HepG2 (cell line): Measurements from ENCODE around the gene ZNF764. TPM values are rescaled to one million over a fixed set of nuclear protein-coding genes. Genes with fewer than 3 reads are reported as not detected.

Experiments used
- ASH2L ChIP-seq: fragments of 300-600, 200-600 bp; sonication (generic); IDR thresholded peaks from 2 replicates; pipeline ENCODE4 v1.7.0; 2017; ENCODE audit warnings: low read depth, mild to moderate bottlenecking, moderate library complexity, mixed read lengths, low read length; ENCODE audit not compliant: insufficient read length
- ELF4 ChIP-seq: sonication (generic); formaldehyde crosslinking; IDR thresholded peaks from 2 replicates; pipeline ENCODE4 v1.5.0; 2020; ENCODE audit warnings: missing genetic modification reagents, mild to moderate bottlenecking, moderate library complexity, borderline replicate concordance
- ESRRA ChIP-seq: sonication (generic); formaldehyde crosslinking; IDR thresholded peaks from 2 replicates; pipeline ENCODE4 v1.5.1; 2020; ENCODE audit warnings: mild to moderate bottlenecking, low read depth, missing genetic modification reagents
- ETV6 ChIP-seq: sonication (generic); formaldehyde crosslinking; conservative IDR thresholded peaks from 2 replicates; pipeline ENCODE4 v1.4.0; 2020; ENCODE audit warnings: missing genetic modification reagents
- ISX ChIP-seq: sonication (generic); formaldehyde crosslinking; conservative IDR thresholded peaks from 2 replicates; pipeline ENCODE4 v1.5.0; 2020; ENCODE audit warnings: missing genetic modification reagents
- KDM3A ChIP-seq: IDR thresholded peaks from 2 replicates; pipeline ENCODE4 v1.6.1; 2018; ENCODE audit warnings: low read depth, missing compliant biosample characterization
- KDM5A ChIP-seq: fragments of 200-600 bp; sonication (generic); IDR thresholded peaks from 2 replicates; pipeline ENCODE4 v1.7.0; 2018; ENCODE audit warnings: antibody characterized with exemption, mild to moderate bottlenecking, low read length, borderline replicate concordance
- KLF16 ChIP-seq, 2 experiments: sonication (generic) in 1 of 2; formaldehyde crosslinking in 1 of 2; IDR thresholded peaks; 2 replicates each; pipeline versions ENCODE4 v1.6.1 to v1.8.0; 2016 to 2023; ENCODE audit warnings: missing genetic modification reagents in 2 of 2, missing compliant biosample characterization in 1 of 2
- MBD4 ChIP-seq: IDR thresholded peaks from 2 replicates; pipeline ENCODE4 v1.6.1; 2012; ENCODE audit warnings: low read length, inconsistent platforms, borderline replicate concordance
- PCBP1 ChIP-seq: fragments of 200-400 bp; formaldehyde crosslinking; IDR thresholded peaks from 2 replicates; pipeline ENCODE4 v1.6.1; 2017; ENCODE audit warnings: mild to moderate bottlenecking, low read depth, low read length, borderline replicate concordance
- SAP130 ChIP-seq: IDR thresholded peaks from 2 replicates; pipeline ENCODE4 v1.6.1; 2016; ENCODE audit warnings: low read depth
- SIX1 ChIP-seq: sonication (generic); formaldehyde crosslinking; IDR thresholded peaks from 2 replicates; pipeline ENCODE4 v1.4.0; 2020; ENCODE audit warnings: missing genetic modification reagents, borderline replicate concordance
- TAF1 ChIP-seq: sonication (generic); formaldehyde crosslinking; IDR thresholded peaks from 2 replicates; pipeline ENCODE4 v1.4.0; 2020; ENCODE audit warnings: missing genetic modification reagents
- ZNF124 ChIP-seq: sonication (generic); formaldehyde crosslinking; IDR thresholded peaks from 2 replicates; pipeline ENCODE4 v1.4.0; 2020; ENCODE audit warnings: missing genetic modification reagents
- ZNF337 ChIP-seq: sonication (generic); formaldehyde crosslinking; IDR thresholded peaks from 2 replicates; pipeline ENCODE4 v1.5.1; 2020; ENCODE audit warnings: missing genetic modification reagents, low read depth, mild to moderate bottlenecking, borderline replicate concordance
- ZNF607 ChIP-seq: sonication (generic); formaldehyde crosslinking; IDR thresholded peaks from 2 replicates; pipeline ENCODE4 v1.5.1; 2020; ENCODE audit warnings: missing genetic modification reagents, mild to moderate bottlenecking, borderline replicate concordance
- polyA plus RNA-seq, 8 experiments: library from polyadenylated mRNA; depleted of rRNA in 3 of 8; stranded (reverse) in 7 of 8; unstranded in 1 of 8; fragments of >200 nt; fragmentation: Illumina TruSeq in 4 of 8; extraction: Trizol in 4 of 8; gene quantifications; 2 replicates each; pipeline versions ENCODE4 v1.2.1 to v1.2.3, GENCODE V29; 2011 to 2016; ENCODE audit warnings: low read depth in 4 of 8, missing spikeins in 1 of 8, mixed read lengths in 1 of 8; ENCODE audit not compliant: insufficient read depth in 1 of 8
- total RNA-seq, 5 experiments: library from RNA; depleted of rRNA; stranded (reverse); fragments of >200 nt; fragmentation: Illumina TruSeq; extraction: Trizol; gene quantifications; 2 replicates each; pipeline ENCODE4 v1.2.3, GENCODE V29; 2016; ENCODE audit warnings: low read depth in 1 of 5
- TF ChIP-seq, protein P1 (sequence below): sonication (generic); formaldehyde crosslinking; IDR thresholded peaks from 2 replicates; pipeline ENCODE4 v1.9.0; 2021; ENCODE audit warnings: missing genetic modification reagents, borderline replicate concordance
- TF ChIP-seq, protein P2 (sequence below): IDR thresholded peaks from 2 replicates; pipeline ENCODE4 v1.6.1; 2016; ENCODE audit warnings: low read depth, control low read depth
- TF ChIP-seq, protein P3 (sequence below): sonication (generic); formaldehyde crosslinking; IDR thresholded peaks from 2 replicates; pipeline ENCODE4 v1.4.0; 2020; ENCODE audit warnings: missing genetic modification reagents, borderline replicate concordance
- TF ChIP-seq, protein P4 (sequence below): sonication (generic); formaldehyde crosslinking; IDR thresholded peaks from 2 replicates; pipeline ENCODE4 v1.8.0; 2022; ENCODE audit warnings: mild to moderate bottlenecking, missing genetic modification reagents

The ZNF764 gene
- total and polyA plus RNA-seq, 2 of the 13 experiments (the other 11 are each of a cell fraction or from before 2014, with no cell fraction given), result 4.1 to 9.1 TPM

- TF ChIP-seq ASH2L, result peak; percentile 89
- TF ChIP-seq KDM3A (CRISPR knock-in tag), result peak; percentile 60; the same call in 1 of the 2 replicates
- TF ChIP-seq MBD4, result no peak
- TF ChIP-seq ETV6 (CRISPR knock-in tag), result no peak
- TF ChIP-seq SIX1 (CRISPR knock-in tag), result peak; percentile 44; the same call in 1 of the 2 replicates
- TF ChIP-seq ESRRA (CRISPR knock-in tag), result peak; percentile 75
- TF ChIP-seq ZNF337 (CRISPR knock-in tag), result no peak; the same call in 1 of the 2 replicates
- peak; percentile 48; the same call in 1 of the 2 replicates for TF ChIP-seq KDM5A
- no peak for TF ChIP-seq ELF4 (CRISPR knock-in tag)
- TF ChIP-seq PCBP1, result peak; percentile 25; the same call in 1 of the 2 replicates
- TF ChIP-seq, protein P1, sequence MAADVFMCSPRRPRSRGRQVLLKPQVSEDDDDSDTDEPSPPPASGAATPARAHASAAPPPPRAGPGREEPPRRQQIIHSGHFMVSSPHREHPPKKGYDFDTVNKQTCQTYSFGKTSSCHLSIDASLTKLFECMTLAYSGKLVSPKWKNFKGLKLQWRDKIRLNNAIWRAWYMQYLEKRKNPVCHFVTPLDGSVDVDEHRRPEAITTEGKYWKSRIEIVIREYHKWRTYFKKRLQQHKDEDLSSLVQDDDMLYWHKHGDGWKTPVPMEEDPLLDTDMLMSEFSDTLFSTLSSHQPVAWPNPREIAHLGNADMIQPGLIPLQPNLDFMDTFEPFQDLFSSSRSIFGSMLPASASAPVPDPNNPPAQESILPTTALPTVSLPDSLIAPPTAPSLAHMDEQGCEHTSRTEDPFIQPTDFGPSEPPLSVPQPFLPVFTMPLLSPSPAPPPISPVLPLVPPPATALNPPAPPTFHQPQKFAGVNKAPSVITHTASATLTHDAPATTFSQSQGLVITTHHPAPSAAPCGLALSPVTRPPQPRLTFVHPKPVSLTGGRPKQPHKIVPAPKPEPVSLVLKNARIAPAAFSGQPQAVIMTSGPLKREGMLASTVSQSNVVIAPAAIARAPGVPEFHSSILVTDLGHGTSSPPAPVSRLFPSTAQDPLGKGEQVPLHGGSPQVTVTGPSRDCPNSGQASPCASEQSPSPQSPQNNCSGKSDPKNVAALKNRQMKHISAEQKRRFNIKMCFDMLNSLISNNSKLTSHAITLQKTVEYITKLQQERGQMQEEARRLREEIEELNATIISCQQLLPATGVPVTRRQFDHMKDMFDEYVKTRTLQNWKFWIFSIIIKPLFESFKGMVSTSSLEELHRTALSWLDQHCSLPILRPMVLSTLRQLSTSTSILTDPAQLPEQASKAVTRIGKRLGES (CRISPR knock-in tag), result no peak
- TF ChIP-seq ZNF124, result peak; percentile 76
- peak; percentile 75 for TF ChIP-seq ZNF607 (CRISPR knock-in tag)
- TF ChIP-seq SAP130 (CRISPR knock-in tag), result peak; percentile 94
- peak in 1 of 2 experiments; percentile 89; a peak in 1 of 4 replicates for TF ChIP-seq KLF16 (CRISPR knock-in tag; IDR thresholded peaks at IDR 0.05)
- peak; percentile 83 for TF ChIP-seq TAF1
- peak; percentile 18; the same call in 1 of the 2 replicates for TF ChIP-seq ISX
- TF ChIP-seq, protein P2, sequence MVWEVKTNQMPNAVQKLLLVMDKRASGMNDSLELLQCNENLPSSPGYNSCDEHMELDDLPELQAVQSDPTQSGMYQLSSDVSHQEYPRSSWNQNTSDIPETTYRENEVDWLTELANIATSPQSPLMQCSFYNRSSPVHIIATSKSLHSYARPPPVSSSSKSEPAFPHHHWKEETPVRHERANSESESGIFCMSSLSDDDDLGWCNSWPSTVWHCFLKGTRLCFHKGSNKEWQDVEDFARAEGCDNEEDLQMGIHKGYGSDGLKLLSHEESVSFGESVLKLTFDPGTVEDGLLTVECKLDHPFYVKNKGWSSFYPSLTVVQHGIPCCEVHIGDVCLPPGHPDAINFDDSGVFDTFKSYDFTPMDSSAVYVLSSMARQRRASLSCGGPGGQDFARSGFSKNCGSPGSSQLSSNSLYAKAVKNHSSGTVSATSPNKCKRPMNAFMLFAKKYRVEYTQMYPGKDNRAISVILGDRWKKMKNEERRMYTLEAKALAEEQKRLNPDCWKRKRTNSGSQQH, result peak; percentile 90; the same call in 1 of the 2 replicates
- TF ChIP-seq, protein P3, sequence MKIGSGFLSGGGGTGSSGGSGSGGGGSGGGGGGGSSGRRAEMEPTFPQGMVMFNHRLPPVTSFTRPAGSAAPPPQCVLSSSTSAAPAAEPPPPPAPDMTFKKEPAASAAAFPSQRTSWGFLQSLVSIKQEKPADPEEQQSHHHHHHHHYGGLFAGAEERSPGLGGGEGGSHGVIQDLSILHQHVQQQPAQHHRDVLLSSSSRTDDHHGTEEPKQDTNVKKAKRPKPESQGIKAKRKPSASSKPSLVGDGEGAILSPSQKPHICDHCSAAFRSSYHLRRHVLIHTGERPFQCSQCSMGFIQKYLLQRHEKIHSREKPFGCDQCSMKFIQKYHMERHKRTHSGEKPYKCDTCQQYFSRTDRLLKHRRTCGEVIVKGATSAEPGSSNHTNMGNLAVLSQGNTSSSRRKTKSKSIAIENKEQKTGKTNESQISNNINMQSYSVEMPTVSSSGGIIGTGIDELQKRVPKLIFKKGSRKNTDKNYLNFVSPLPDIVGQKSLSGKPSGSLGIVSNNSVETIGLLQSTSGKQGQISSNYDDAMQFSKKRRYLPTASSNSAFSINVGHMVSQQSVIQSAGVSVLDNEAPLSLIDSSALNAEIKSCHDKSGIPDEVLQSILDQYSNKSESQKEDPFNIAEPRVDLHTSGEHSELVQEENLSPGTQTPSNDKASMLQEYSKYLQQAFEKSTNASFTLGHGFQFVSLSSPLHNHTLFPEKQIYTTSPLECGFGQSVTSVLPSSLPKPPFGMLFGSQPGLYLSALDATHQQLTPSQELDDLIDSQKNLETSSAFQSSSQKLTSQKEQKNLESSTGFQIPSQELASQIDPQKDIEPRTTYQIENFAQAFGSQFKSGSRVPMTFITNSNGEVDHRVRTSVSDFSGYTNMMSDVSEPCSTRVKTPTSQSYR (CRISPR knock-in tag), result peak; percentile 34; the same call in 1 of the 2 replicates
- TF ChIP-seq, protein P4, sequence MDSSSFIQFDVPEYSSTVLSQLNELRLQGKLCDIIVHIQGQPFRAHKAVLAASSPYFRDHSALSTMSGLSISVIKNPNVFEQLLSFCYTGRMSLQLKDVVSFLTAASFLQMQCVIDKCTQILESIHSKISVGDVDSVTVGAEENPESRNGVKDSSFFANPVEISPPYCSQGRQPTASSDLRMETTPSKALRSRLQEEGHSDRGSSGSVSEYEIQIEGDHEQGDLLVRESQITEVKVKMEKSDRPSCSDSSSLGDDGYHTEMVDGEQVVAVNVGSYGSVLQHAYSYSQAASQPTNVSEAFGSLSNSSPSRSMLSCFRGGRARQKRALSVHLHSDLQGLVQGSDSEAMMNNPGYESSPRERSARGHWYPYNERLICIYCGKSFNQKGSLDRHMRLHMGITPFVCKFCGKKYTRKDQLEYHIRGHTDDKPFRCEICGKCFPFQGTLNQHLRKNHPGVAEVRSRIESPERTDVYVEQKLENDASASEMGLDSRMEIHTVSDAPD (CRISPR knock-in tag), result peak; percentile 87; the same call in 1 of the 2 replicates
These were observed at the start of gene ZNF764 (continued) for GRCh38 chr16:30557957-30558788.
